CD4-positive, alpha-beta T cell (primary cell): ENCODE measurements around the gene OR5L2. TPM values are rescaled to one million over a fixed set of nuclear protein-coding genes. Genes with fewer than 3 reads are reported as not detected.

ENCODE experiments used
- ATAC-seq: fragments of 200-7000 bp; cut with Tn5 transposase; one replicate; pipeline ENCODE4 v1.10.0; 2022; ENCODE audit warnings: mild to moderate bottlenecking; ENCODE audit not compliant: poor library complexity
- CTCF ChIA-PET: fragments of 350-600 bp; sonication (Branson Sonifier 250); formaldehyde crosslinking; loops from one replicate; lab custom pipeline; 2021; ENCODE audit warnings: antibody characterized with exemption, inconsistent platforms; lab: Charles Lee
- POLR2A ChIA-PET: fragments of 350-600 bp; sonication (Branson Sonifier 250); formaldehyde crosslinking; loops from one replicate; lab custom pipeline; 2021; ENCODE audit warnings: antibody characterized with exemption, inconsistent platforms; lab: Charles Lee
- DNase-seq, 14 experiments: peaks; one replicate each; pipeline ENCODE4 v3.0.0-alpha.2; 2013 to 2020; ENCODE audit warnings: mixed read lengths in 2 of 14
- H3K27ac ChIP-seq, 2 donors: one replicate each; pipeline versions ENCODE4 v1.5.1 to v1.7.0; 2013; ENCODE audit warnings: low read length in 2 of 2, low read depth in 1 of 2, mild to moderate bottlenecking in 1 of 2
- H3K27me3 ChIP-seq, 2 experiments: 1 replicate in 1 of 2; 2 replicates in 1 of 2; pipeline versions ENCODE4 v1.6.1 to v1.7.0; 2013; ENCODE audit warnings: low read length in 2 of 2, control low read depth in 1 of 2, mild to moderate bottlenecking in 1 of 2, moderate library complexity in 1 of 2; ENCODE audit not compliant: insufficient read depth in 2 of 2, control insufficient read depth in 1 of 2
- H3K36me3 ChIP-seq: one replicate; pipeline ENCODE4 v1.6.1; 2013; ENCODE audit warnings: low read length, control low read depth; ENCODE audit not compliant: insufficient read depth
- H3K4me1 ChIP-seq: one replicate; pipeline ENCODE4 v1.6.1; 2013; ENCODE audit warnings: low read length, control low read depth; ENCODE audit not compliant: insufficient read depth
- H3K4me3 ChIP-seq: one replicate; pipeline ENCODE4 v1.5.1; 2013; ENCODE audit warnings: mild to moderate bottlenecking, low read length, moderate library complexity
- H3K9me3 ChIP-seq, 2 experiments: 1 replicate in 1 of 2; 2 replicates in 1 of 2; pipeline versions ENCODE4 v1.6.1 to v1.7.0; 2013; ENCODE audit warnings: low read length in 2 of 2, mild to moderate bottlenecking in 2 of 2, control low read depth in 1 of 2, moderate library complexity in 1 of 2; ENCODE audit not compliant: control insufficient read depth in 1 of 2, insufficient read depth in 1 of 2
- H3K27ac Mint-ChIP-seq: one replicate; pipeline ENCODE4 v1.8.0; 2020; ENCODE audit warnings: mixed read lengths
- H3K27me3 Mint-ChIP-seq: one replicate; pipeline ENCODE4 v1.8.0; 2021; ENCODE audit warnings: mixed read lengths
- H3K36me3 Mint-ChIP-seq: one replicate; pipeline ENCODE4 v1.8.0; 2021; ENCODE audit warnings: low read depth, mixed read lengths
- H3K4me1 Mint-ChIP-seq: one replicate; pipeline ENCODE4 v1.8.0; 2021; ENCODE audit warnings: low read depth, mixed read lengths
- H3K4me3 Mint-ChIP-seq: one replicate; pipeline ENCODE4 v1.8.0; 2020; ENCODE audit warnings: mild to moderate bottlenecking, mixed read lengths
- H3K9me3 Mint-ChIP-seq: one replicate; pipeline ENCODE4 v1.8.0; 2020; ENCODE audit warnings: mixed read lengths
- intact Hi-C, 2 experiments: fragments of 100-400 bp; cut with DNase I in 1 of 2; cut with micrococcal nuclease in 1 of 2; formaldehyde crosslinking; loops; one replicate each; pipeline versions ENCODE4 v1.15.1 to v1.9.0; 2023 to 2025; cut with DNase I, micrococcal nuclease
- total RNA-seq, 174 experiments: library from RNA in 2 of 174; stranded (reverse) in 2 of 174; gene quantifications; one replicate each; pipeline ENCODE4 v1.2.3 and lab custom pipeline; 2021 to 2026
- TF ChIP-seq, protein P1 (sequence below): fragments of 200-600 bp; IDR thresholded peaks from one replicate; pipeline ENCODE4 v1.8.0; 2022; ENCODE audit warnings: antibody characterized with exemption, mild to moderate bottlenecking

Gene OR5L2
- total RNA-seq, 2 experiments from 2014 or later, result not detected

DNA sequence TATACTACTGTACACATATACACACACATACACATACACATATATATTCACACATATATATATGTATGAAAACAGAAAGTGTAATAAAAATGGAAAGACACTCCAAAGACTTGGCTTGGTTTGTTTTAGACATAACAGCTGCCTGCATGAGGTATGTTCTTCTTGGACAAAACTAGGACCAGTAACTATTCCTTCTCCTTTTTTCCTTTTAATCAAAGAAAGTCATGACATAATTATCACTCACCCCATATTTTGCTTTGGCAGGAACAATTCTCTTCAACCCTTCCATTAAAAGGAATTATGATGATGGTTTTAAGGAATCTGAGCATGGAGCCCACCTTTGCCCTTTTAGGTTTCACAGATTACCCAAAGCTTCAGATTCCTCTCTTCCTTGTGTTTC, 31.8 kb upstream of the OR5L2 start, which contains the start of gene OR5D14:
Gene OR5D14, plus strand, starts transcription at position 301 of the 400 bp plus-strand sequence. Its CDS starts 0 bp downstream, at position 301.
- H3K36me3 ChIP-seq, result no peaks in the 10 kb centered on the region
- intact Hi-C loops, result no loop called here
- no peak for ATAC-seq

DNA sequence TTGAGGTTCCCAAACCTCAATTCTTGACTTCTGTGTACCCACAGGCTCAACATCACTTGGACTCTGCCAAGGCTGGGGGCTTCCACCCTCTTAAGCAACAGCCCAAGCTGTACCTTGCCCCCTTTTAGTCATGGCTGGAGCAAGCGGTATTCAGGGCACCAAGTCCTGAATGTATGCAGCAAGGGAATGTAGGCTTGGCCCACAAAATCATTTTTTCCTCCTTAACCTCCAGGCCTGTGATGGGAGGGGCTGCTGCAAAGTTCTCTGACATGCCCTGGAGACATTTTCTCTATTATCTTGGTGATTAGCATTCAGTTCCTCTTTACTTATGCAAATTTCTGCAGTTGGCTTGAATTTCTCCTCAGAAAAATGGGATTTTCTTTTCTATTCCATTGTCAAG, 20.8 kb upstream of the OR5L2 start:
- no peak for DNase-seq
- intact Hi-C loops, result no loop called here
- Mint-ChIP-seq H3K36me3 (no peaks in the 10 kb centered on the region), H3K4me3 (no peak overlapping the region), H3K9me3 (peaks cover 26% of the 10 kb centered on the region), H3K4me1 (no peaks in the 10 kb centered on the region), H3K27me3 (no peaks in the 10 kb centered on the region), H3K27ac (no peak overlapping the region)
- peaks cover 5 to 7% of the 10 kb centered on the region in 2 experiments for H3K9me3 ChIP-seq
- ChIA-PET POLR2A (no interaction called here), CTCF (no interaction called here)
- H3K27me3 ChIP-seq, result no peaks in the 10 kb centered on the region
- H3K4me3 ChIP-seq, result no peak overlapping the region
- no peaks in the 10 kb centered on the region for H3K4me1 ChIP-seq
- H3K27ac ChIP-seq, result no peak overlapping the region
- no peaks in the 10 kb centered on the region for H3K36me3 ChIP-seq
- TF ChIP-seq, protein P1, sequence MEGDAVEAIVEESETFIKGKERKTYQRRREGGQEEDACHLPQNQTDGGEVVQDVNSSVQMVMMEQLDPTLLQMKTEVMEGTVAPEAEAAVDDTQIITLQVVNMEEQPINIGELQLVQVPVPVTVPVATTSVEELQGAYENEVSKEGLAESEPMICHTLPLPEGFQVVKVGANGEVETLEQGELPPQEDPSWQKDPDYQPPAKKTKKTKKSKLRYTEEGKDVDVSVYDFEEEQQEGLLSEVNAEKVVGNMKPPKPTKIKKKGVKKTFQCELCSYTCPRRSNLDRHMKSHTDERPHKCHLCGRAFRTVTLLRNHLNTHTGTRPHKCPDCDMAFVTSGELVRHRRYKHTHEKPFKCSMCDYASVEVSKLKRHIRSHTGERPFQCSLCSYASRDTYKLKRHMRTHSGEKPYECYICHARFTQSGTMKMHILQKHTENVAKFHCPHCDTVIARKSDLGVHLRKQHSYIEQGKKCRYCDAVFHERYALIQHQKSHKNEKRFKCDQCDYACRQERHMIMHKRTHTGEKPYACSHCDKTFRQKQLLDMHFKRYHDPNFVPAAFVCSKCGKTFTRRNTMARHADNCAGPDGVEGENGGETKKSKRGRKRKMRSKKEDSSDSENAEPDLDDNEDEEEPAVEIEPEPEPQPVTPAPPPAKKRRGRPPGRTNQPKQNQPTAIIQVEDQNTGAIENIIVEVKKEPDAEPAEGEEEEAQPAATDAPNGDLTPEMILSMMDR, result no peak
- ATAC-seq, result no peak

More for the DNA sequence above, 31.8 kb upstream of the OR5L2 start, which contains the start of gene OR5D14:
- no peaks in the 10 kb centered on the region for H3K27me3 Mint-ChIP-seq
- no peak within 1 kb of the TSS for H3K4me3 Mint-ChIP-seq
- no peaks in the 10 kb centered on the region for H3K36me3 Mint-ChIP-seq
- DNase-seq, result no peak
- H3K9me3 Mint-ChIP-seq, result peaks cover 15% of the 10 kb centered on the region
- no peak within 1 kb of the TSS for H3K27ac ChIP-seq
- no peaks in the 10 kb centered on the region for H3K27me3 ChIP-seq
- H3K4me1 Mint-ChIP-seq, result no peaks in the 10 kb centered on the region
- H3K27ac Mint-ChIP-seq, result no peak within 1 kb of the TSS
- H3K4me3 ChIP-seq, result no peak within 1 kb of the TSS
- ChIA-PET POLR2A (no interaction called here), CTCF (no interaction called here)
- TF ChIP-seq, protein P1, result no peak
- H3K9me3 ChIP-seq, result peaks cover 0 to 7% of the 10 kb centered on the region in 2 experiments
- no peaks in the 10 kb centered on the region for H3K4me1 ChIP-seq

DNA sequence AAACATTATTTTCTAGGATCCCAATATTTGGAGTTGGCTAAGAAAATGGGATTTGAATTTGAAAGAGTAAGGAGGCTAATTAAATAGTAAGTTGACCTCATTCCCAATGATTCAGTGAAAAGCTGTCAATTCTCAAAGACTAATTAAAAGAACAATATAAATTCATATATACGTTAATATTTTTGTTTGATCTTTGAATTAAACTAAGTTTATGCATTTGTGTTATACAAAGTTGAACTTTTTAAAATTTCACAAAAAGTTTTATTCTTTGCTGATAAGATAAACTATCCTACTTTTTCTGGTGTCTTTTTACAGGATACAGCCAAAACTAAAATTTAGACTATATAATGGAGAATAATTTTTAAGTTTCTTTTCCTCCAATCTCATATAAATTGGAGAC, 16.0 kb upstream of the OR5L2 start, which contains the start of gene OR5L1:
Gene OR5L1, plus strand, starts transcription at position 301 of the 400 bp plus-strand sequence. CDS start 100 bp downstream, outside the sequence.
- no peak within 1 kb of the TSS for H3K4me3 ChIP-seq
- no peak for DNase-seq
- no peaks in the 10 kb centered on the region for H3K36me3 Mint-ChIP-seq
- ATAC-seq, result no peak
- TF ChIP-seq, protein P1, result no peak
- peaks cover 0 to 8% of the 10 kb centered on the region in 2 experiments for H3K9me3 ChIP-seq
- no peaks in the 10 kb centered on the region for H3K27me3 Mint-ChIP-seq
- H3K4me3 Mint-ChIP-seq, result no peak within 1 kb of the TSS
- POLR2A ChIA-PET, result no interaction called here
- H3K36me3 ChIP-seq, result no peaks in the 10 kb centered on the region
- no peak within 1 kb of the TSS for H3K27ac Mint-ChIP-seq
- intact Hi-C loops, result no loop called here
- H3K4me1 ChIP-seq, result no peaks in the 10 kb centered on the region
- no peaks in the 10 kb centered on the region for H3K4me1 Mint-ChIP-seq
- H3K27me3 ChIP-seq, result no peaks in the 10 kb centered on the region
- H3K27ac ChIP-seq, result no peak within 1 kb of the TSS
- H3K9me3 Mint-ChIP-seq, result peaks cover 28% of the 10 kb centered on the region
- CTCF ChIA-PET, result no interaction called here
